Hepatocyte (in vitro differentiated cells): ENCODE results near the gene PSMB3. TPM values are rescaled to one million over a fixed set of nuclear protein-coding genes. Genes with fewer than 3 reads are reported as not detected.
A peak's percentile ranks its signal among the peaks of the same experiment; 100 is the strongest.

ENCODE experiments used
- DNase-seq: peaks from one replicate; pipeline ENCODE4 v3.0.0-alpha.2; 2016; ENCODE audit warnings: low spot score
- H2AFZ ChIP-seq: fragments of 200-600 bp; sonication (generic); 2 replicates; pipeline ENCODE4 v1.6.0; 2016; ENCODE audit warnings: antibody characterized with exemption, mild to moderate bottlenecking
- H3K27ac ChIP-seq: fragments of 200-600 bp; sonication (generic); 2 replicates; pipeline ENCODE4 v1.5.1; 2016; ENCODE audit warnings: mild to moderate bottlenecking
- H3K27me3 ChIP-seq: fragments of 200-600 bp; sonication (generic); 2 replicates; pipeline ENCODE4 v1.6.1; 2016
- H3K36me3 ChIP-seq: fragments of 200-600 bp; sonication (generic); replicated peaks from 2 replicates; pipeline ENCODE4 v1.5.1; 2016; ENCODE audit warnings: low read depth; ENCODE audit not compliant: insufficient read depth
- H3K4me1 ChIP-seq: fragments of 200-600 bp; sonication (generic); 2 replicates; pipeline ENCODE4 v1.5.1; 2016; ENCODE audit warnings: mild to moderate bottlenecking, moderate library complexity; ENCODE audit not compliant: insufficient read depth
- H3K4me2 ChIP-seq: fragments of 200-600 bp; sonication (generic); 2 replicates; pipeline ENCODE4 v1.6.0; 2016
- H3K4me3 ChIP-seq: fragments of 200-600 bp; sonication (generic); 2 replicates; pipeline ENCODE4 v1.5.1; 2016; ENCODE audit warnings: mild to moderate bottlenecking
- H3K79me2 ChIP-seq: fragments of 200-600 bp; sonication (generic); 2 replicates; pipeline ENCODE4 v1.6.0; 2017; ENCODE audit warnings: mild to moderate bottlenecking
- H3K9me2 ChIP-seq: fragments of 200-600 bp; sonication (generic); replicated peaks from 2 replicates; pipeline ENCODE4 v1.6.0; 2017; ENCODE audit warnings: mild to moderate bottlenecking; ENCODE audit not compliant: insufficient read depth
- H3K9me3 ChIP-seq: fragments of 200-600 bp; sonication (generic); 2 replicates; pipeline ENCODE4 v1.5.1; 2016; ENCODE audit warnings: low read depth, mild to moderate bottlenecking
- H4K20me1 ChIP-seq: fragments of 200-600 bp; sonication (generic); 2 replicates; pipeline ENCODE4 v1.6.0; 2016; ENCODE audit warnings: mild to moderate bottlenecking; ENCODE audit not compliant: insufficient read depth, poor library complexity, severe bottlenecking
- CTCF ChIP-seq: fragments of 200-600 bp; sonication (generic); IDR thresholded peaks from 2 replicates; pipeline ENCODE4 v1.5.1; 2016; ENCODE audit warnings: antibody characterized with exemption, mild to moderate bottlenecking; ENCODE audit not compliant: poor library complexity
- EZH2 ChIP-seq: fragments of 200-600 bp; sonication (generic); IDR thresholded peaks from 2 replicates; pipeline ENCODE4 v1.6.1; 2016; ENCODE audit warnings: antibody characterized with exemption, mild to moderate bottlenecking, borderline replicate concordance
- EZH2phosphoT487 ChIP-seq: fragments of 200-600 bp; sonication (generic); IDR thresholded peaks from one replicate; pipeline ENCODE4 v1.6.1; 2018; ENCODE audit warnings: antibody characterized with exemption, mild to moderate bottlenecking, low read depth, moderate library complexity; ENCODE audit not compliant: unreplicated experiment, severe bottlenecking
- WGBS: methylation state at CpG from one replicate; pipeline ENCODE4 v1.1.6; 2016; ENCODE audit warnings: low lambda C conversion rate; ENCODE audit errors: missing lambda C conversion rate; 5-methylcytosine and 5-hydroxymethylcytosine counted together
- polyA plus RNA-seq: library from polyadenylated mRNA; unstranded; fragments of >200 nt; fragmentation: Nextera tagmentation; extraction: Ambion mirVana; gene quantifications from 2 replicates; pipeline ENCODE4 v1.2.1, GENCODE V29; 2016
- total RNA-seq: library from RNA; depleted of rRNA; stranded (reverse); fragments of >200 nt; gene quantifications from 2 replicates; pipeline ENCODE4 v1.2.3, GENCODE V29; 2014

Gene PSMB3
- total and polyA plus RNA-seq, 2 experiments from 2014 or later, result 127 to 275 TPM

- Histone ChIP-seq H3K4me1 (peaks cover 23% of the 10 kb centered on the region), H4K20me1 (peaks cover 14% of the 10 kb centered on the region), H3K36me3 (no peaks in the 10 kb centered on the region)
Observed at GRCh38 chr17:38732376-38733281, 19.9 kb upstream of the PSMB3 start.

GRCh38 chr17:38733282-38733981 lies 19.1 kb upstream of the PSMB3 start:
- Histone ChIP-seq H2AFZ (no peak overlapping the region), H3K4me3 (no peak overlapping the region), H3K27me3 (no peaks in the 10 kb centered on the region), H3K27ac (no peak overlapping the region), H3K36me3 (no peaks in the 10 kb centered on the region), H3K4me1 (peaks cover 23% of the 10 kb centered on the region), H3K4me2 (no peak overlapping the region), H4K20me1 (peaks cover 14% of the 10 kb centered on the region), H3K9me2 (no peaks in the 10 kb centered on the region), H3K9me3 (no peaks in the 10 kb centered on the region), H3K79me2 (peaks cover 15% of the 10 kb centered on the region)
- TF ChIP-seq EZH2, result no peak
- no peak for TF ChIP-seq CTCF
- TF ChIP-seq EZH2phosphoT487, result no peak
- WGBS, result 93% methylated on average over 9 of the region's 9 CpGs
- no peak for DNase-seq

More at GRCh38 chr17:38732376-38733281, 19.9 kb upstream of the PSMB3 start:
- Histone ChIP-seq H3K79me2 (peaks cover 10% of the 10 kb centered on the region), H3K9me3 (no peaks in the 10 kb centered on the region), H3K27ac (peak overlapping the region; percentile 27), H3K9me2 (no peaks in the 10 kb centered on the region), H2AFZ (no peak overlapping the region), H3K4me2 (peak overlapping the region; percentile 94), H3K27me3 (no peaks in the 10 kb centered on the region), H3K4me3 (no peak overlapping the region)
- WGBS, result 86% methylated on average over 7 of the region's 7 CpGs
- TF ChIP-seq EZH2phosphoT487 (no peak), EZH2 (no peak)
- no peak for DNase-seq

DNA sequence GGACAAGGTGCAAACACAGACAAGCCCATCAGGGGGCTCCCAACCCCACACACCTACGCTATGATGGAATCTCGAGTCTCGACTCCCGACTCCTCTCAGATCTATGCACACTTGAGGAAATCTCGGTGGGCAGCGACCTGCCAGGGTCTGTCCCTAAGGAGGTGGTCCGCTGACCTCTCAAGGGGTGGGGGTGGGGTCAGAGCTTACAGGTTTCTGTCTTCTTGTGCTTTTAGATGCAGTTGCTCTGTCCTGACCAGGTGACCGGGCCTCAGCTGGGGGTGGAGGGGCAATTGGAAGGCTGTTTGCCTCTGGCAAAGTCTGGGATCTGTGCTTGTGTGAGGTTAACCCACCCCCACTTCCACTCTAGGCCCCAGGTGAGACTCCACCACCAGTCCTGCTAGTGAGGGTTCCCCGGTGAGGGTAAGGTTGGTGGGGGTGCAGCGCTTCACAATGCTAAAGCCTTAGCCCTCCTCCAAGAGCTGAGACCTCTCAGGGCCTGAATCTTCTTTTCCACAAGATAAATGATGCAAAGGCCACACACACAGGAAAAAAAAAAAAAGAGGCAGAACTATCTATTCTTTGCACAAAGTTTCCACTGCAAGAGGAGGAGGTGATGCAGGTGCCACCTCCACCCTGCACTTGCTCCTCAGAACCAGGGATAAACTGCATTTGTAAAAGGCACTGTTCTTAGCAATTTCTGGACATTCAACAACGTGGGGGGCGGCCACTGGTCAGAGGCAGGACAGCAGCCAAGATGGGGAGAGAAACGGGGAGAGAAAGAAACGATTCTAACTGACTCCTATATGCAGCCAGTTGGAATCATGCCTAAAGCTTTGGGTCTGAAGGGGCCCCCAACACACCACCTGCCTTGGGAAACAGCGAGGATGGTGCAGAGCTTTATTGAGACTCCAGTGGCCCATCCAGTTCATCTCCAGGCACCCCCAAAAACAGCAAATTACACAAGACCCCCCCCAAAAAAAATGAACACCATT lies 18.3 kb upstream of the PSMB3 start:
- 80% methylated on average over 15 of the region's 15 CpGs for WGBS
- DNase-seq, result no peak
- H3K9me2 ChIP-seq, result no peaks in the 10 kb centered on the region
- H3K36me3 ChIP-seq, result no peaks in the 10 kb centered on the region
- TF ChIP-seq CTCF (peak; percentile 24), EZH2 (no peak), EZH2phosphoT487 (no peak)
- no peak overlapping the region for H3K27ac ChIP-seq
- no peaks in the 10 kb centered on the region for H3K9me3 ChIP-seq
- peaks cover 23% of the 10 kb centered on the region for H3K79me2 ChIP-seq
- peaks cover 22% of the 10 kb centered on the region for H3K4me1 ChIP-seq
- H2AFZ ChIP-seq, result no peak overlapping the region
- no peaks in the 10 kb centered on the region for H3K27me3 ChIP-seq
- peaks cover 14% of the 10 kb centered on the region for H4K20me1 ChIP-seq
- H3K4me3 ChIP-seq, result no peak overlapping the region
- no peak overlapping the region for H3K4me2 ChIP-seq
